ENCODE data around the gene JPH4. TPM values are rescaled to one million over a fixed set of nuclear protein-coding genes. Genes with fewer than 3 reads are reported as not detected.

Gene JPH4
- total and polyA plus RNA-seq, 2 experiments from 2014 or later = 2.7 TPM

DNA sequence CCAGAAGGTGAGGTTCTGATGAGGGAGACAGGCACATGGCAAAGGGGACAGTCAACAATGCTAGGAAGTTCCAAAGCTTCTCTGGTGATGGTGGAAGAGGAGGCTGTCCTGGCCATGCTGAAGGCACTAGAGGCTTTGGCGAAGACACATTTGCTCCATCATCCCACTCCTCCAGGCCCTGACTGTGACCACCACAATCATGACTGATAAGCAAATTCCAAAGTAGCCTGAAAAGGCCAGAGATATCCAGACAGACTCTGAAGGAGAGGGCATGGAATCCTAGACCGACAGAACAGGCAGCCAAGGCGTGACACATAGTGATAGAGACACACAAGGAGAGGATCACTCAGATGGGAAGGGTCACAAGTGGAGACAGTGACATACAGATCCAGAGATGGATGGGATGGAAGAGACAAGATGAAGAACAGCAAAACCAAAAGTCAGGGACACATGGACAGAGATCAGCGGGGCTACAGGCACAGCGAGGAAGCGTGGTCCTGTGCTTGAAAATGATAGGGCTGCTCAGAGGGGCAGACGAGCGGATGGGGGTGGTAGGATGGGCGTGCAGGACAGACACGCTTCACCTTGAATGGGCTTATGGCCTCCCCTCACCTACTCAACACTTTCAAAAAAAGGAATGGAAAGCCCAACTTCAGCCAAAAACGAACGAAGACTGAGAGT, 28.3 kb downstream of the JPH4 start:
- Histone ChIP-seq H3K4me3 (peak overlapping the region; percentile 97), H3K4me2 (peak overlapping the region; percentile 98), H3K27ac (no peak overlapping the region), H4K20me1 (ENCODE audit: insufficient read depth, poor library complexity, severe bottlenecking) (no peaks in the 10 kb centered on the region), H3K9me3 (ENCODE audit: low read depth) (no peaks in the 10 kb centered on the region), H3K4me1 (ENCODE audit: insufficient read depth) (peaks cover 11% of the 10 kb centered on the region), H3K36me3 (replicated peaks; ENCODE audit: insufficient read depth, low read depth) (no peaks in the 10 kb centered on the region), H2AFZ (peak overlapping the region; percentile 99), H3K9me2 (replicated peaks; ENCODE audit: insufficient read depth) (no peaks in the 10 kb centered on the region), H3K27me3 (no peaks in the 10 kb centered on the region), H3K79me2 (peaks cover 3% of the 10 kb centered on the region)
- DNase-seq (ENCODE audit: low spot score) = no peak
- 30% methylated on average over 10 of the region's 12 CpGs for WGBS (ENCODE audit: low lambda C conversion rate, missing lambda C conversion rate)
- TF ChIP-seq EZH2 (IDR thresholded peaks at IDR 0.05; ENCODE audit: borderline replicate concordance) = no peak
- no peak for TF ChIP-seq EZH2phosphoT487 (IDR thresholded peaks at IDR 0.05; ENCODE audit: low read depth, severe bottlenecking, unreplicated experiment)
- TF ChIP-seq, protein P1, sequence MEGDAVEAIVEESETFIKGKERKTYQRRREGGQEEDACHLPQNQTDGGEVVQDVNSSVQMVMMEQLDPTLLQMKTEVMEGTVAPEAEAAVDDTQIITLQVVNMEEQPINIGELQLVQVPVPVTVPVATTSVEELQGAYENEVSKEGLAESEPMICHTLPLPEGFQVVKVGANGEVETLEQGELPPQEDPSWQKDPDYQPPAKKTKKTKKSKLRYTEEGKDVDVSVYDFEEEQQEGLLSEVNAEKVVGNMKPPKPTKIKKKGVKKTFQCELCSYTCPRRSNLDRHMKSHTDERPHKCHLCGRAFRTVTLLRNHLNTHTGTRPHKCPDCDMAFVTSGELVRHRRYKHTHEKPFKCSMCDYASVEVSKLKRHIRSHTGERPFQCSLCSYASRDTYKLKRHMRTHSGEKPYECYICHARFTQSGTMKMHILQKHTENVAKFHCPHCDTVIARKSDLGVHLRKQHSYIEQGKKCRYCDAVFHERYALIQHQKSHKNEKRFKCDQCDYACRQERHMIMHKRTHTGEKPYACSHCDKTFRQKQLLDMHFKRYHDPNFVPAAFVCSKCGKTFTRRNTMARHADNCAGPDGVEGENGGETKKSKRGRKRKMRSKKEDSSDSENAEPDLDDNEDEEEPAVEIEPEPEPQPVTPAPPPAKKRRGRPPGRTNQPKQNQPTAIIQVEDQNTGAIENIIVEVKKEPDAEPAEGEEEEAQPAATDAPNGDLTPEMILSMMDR (IDR thresholded peaks at IDR 0.05; ENCODE audit: poor library complexity) = no peak

DNA sequence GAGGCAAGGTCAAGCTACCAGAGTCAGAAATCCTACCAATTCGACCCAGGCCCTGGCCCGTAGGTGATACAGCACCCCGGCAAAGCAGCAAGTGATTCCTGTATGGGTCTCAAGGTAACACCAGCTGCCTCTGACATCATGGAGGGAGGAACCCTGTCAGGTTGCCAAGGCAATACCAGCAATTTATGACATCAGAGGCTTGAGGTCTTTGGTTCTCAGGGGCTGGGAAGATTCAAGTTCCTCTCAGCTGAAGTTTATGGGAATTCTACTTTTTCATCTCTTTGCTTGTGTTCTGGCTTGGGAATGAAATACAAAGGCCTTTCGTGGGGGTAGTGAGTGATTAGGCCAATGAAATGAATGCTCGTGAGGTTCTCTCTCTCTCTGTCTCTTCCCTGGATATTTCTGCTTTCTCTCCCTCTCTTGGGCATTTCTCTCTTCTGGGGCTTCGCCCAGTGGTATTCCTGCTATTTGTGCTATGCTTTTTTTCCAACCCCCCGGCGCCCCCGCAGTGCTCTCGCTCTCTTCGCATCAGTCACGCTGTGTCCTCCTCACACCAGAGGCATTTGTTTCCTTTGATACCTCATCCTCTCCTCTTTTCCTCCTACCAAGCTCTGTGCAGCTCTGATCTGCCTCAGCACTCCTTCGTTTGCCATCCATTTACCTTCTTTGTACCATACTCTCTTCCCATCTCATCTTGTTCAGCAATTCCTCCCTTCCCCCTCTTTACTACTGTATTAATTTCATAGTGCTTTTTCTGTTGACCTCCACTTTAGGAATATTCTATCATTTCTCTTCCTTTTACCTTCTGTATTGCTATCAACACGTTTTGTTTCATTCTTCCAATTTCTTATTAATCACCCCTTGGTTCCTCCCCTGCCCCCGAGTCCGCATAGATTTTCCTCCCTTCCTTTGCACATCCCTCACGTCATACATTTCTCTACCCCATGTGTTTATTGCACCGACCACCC, 30.0 kb downstream of the JPH4 start:
- Histone ChIP-seq H3K79me2 (peaks cover 3% of the 10 kb centered on the region), H3K4me3 (no peak overlapping the region), H4K20me1 (ENCODE audit: insufficient read depth, poor library complexity, severe bottlenecking) (no peaks in the 10 kb centered on the region), H3K4me1 (ENCODE audit: insufficient read depth) (peaks cover 10% of the 10 kb centered on the region), H2AFZ (no peak overlapping the region), H3K9me3 (ENCODE audit: low read depth) (no peaks in the 10 kb centered on the region), H3K4me2 (no peak overlapping the region), H3K9me2 (replicated peaks; ENCODE audit: insufficient read depth) (no peaks in the 10 kb centered on the region), H3K27ac (no peak overlapping the region), H3K27me3 (no peaks in the 10 kb centered on the region), H3K36me3 (replicated peaks; ENCODE audit: insufficient read depth, low read depth) (no peaks in the 10 kb centered on the region)
- WGBS (ENCODE audit: low lambda C conversion rate, missing lambda C conversion rate) = 60% methylated on average over 18 of the region's 18 CpGs
- no peak for DNase-seq (ENCODE audit: low spot score)
- TF ChIP-seq EZH2 (IDR thresholded peaks at IDR 0.05; ENCODE audit: borderline replicate concordance) = no peak
- TF ChIP-seq, protein P1 (IDR thresholded peaks at IDR 0.05; ENCODE audit: poor library complexity) = no peak
- TF ChIP-seq EZH2phosphoT487 (IDR thresholded peaks at IDR 0.05; ENCODE audit: low read depth, severe bottlenecking, unreplicated experiment) = no peak

DNA sequence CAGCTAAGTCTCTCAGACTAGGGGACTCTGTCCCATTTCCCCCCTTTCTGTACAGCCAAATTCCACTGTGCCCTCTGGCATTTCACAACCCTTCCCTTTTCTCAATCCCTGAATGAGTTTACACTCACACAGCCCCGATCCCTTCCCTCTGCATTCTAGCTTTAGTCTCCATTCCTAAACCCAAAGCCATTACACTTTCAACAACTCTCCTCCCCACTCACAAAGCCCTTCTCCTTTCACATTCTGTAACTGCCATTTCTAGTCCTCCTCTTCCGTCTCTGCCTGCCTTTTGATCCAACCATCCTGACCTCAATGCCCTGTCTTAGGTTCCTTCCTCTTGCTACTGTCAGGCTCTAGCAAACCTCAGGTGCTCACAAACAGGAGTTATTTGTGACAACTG, 30.7 kb downstream of the JPH4 start:
- H2AFZ ChIP-seq = no peak overlapping the region
- no peaks in the 10 kb centered on the region for H3K27me3 ChIP-seq
- peaks cover 10% of the 10 kb centered on the region for H3K4me1 ChIP-seq (ENCODE audit: insufficient read depth)
- no peaks in the 10 kb centered on the region for H3K36me3 ChIP-seq (replicated peaks; ENCODE audit: insufficient read depth, low read depth)
- H3K4me3 ChIP-seq = no peak overlapping the region
- H4K20me1 ChIP-seq (ENCODE audit: insufficient read depth, poor library complexity, severe bottlenecking) = no peaks in the 10 kb centered on the region
- no peaks in the 10 kb centered on the region for H3K9me2 ChIP-seq (replicated peaks; ENCODE audit: insufficient read depth)
- no peak overlapping the region for H3K27ac ChIP-seq
- no peaks in the 10 kb centered on the region for H3K9me3 ChIP-seq (ENCODE audit: low read depth)
- H3K79me2 ChIP-seq = peaks cover 3% of the 10 kb centered on the region
- no peak overlapping the region for H3K4me2 ChIP-seq
- 84% methylated on average over 2 of the region's 2 CpGs for WGBS (ENCODE audit: low lambda C conversion rate, missing lambda C conversion rate)
- TF ChIP-seq EZH2phosphoT487 (IDR thresholded peaks at IDR 0.05; ENCODE audit: low read depth, severe bottlenecking, unreplicated experiment) = no peak
- no peak for TF ChIP-seq EZH2 (IDR thresholded peaks at IDR 0.05; ENCODE audit: borderline replicate concordance)
- TF ChIP-seq, protein P1 (IDR thresholded peaks at IDR 0.05; ENCODE audit: poor library complexity) = no peak
- DNase-seq (ENCODE audit: low spot score) = no peak
